HPDE6-E6E7 (cell line): Measurements from ENCODE around the gene KLF7.

Experiments used
- DNase-seq: peaks from one replicate; pipeline ENCODE4 v3.0.0; 2011; ENCODE audit warnings: missing footprints; ENCODE audit errors: extremely low spot score

The KLF7 gene

GRCh38 chr2:207126724-207127308, 38.9 kb downstream of the KLF7 start:
- no peak for DNase-seq

DNA sequence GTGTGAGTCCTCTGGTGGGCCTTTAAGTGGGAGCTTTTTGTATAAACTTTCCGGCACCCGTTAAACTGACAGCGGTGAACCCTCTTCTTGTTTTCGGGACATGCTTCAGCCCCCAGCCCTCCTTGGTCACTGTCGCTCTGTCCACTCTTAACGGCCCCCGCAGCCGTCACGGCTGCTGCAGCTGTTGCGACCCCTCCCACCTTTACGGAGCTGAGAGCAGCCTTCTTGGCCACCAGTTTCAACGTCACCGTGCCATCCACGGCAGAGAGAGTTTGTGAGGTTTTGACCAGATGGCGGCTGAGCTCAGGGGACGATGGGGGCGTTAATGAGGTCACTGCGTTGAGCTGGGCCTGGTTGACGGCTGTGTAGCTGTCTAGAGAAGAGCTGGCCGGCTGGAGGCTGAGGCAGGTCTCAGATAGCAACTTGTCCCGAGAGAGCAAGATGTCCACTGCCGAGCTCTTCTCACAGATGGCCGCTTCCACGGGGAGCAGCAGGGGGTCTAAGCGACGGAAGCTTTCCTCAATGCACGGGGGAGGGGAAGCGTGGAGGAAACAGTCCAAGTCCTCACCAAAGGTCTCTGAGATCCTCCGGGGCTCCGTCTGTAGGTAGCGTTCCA, 41.9 kb downstream of the KLF7 start:
- no peak for DNase-seq

- DNase-seq, result no peak
Measured at GRCh38 chr2:207123335-207123744, 42.4 kb downstream of the KLF7 start.

GRCh38 chr2:207122651-207123334, 43.0 kb downstream of the KLF7 start:
- DNase-seq, result no peak

DNA sequence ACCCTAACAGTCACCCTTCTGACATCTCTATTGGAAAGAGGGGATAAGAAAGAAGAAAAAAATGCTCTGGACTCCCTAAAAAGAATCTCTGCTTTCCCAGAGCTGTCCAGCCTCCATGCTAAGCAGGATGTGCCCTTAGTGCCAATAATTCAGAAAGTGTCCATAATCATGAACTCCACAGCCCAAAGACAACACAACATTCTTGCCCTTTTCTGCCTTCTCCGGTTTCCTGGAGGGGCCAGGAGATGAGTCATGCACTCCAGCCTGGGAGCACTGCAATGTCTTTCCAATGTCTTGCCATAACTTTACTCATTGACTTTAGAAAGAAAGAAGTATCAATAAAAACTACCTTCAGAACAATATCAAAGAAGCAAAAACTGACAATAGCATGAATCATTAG, 44.0 kb downstream of the KLF7 start:
- peak; percentile 22 for DNase-seq

DNA sequence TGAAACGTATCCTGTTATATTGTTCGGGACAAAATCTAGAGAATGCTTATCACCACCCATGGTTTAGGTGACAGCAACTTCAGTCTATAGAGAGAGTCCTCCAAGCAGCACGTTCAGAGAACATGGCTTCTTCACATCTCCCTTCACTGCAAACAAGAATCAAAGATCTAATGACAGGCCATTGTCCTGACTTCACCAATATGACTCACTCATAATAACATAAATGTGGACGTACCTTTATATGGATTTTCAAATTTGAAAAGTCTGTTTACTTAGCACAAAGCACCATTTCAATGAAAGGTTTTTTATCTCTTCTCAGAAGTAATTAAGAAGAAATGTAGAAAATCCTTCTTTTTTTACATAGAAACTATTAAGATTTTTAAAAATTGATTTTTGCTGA, 46.7 kb downstream of the KLF7 start:
- DNase-seq, result no peak

DNA sequence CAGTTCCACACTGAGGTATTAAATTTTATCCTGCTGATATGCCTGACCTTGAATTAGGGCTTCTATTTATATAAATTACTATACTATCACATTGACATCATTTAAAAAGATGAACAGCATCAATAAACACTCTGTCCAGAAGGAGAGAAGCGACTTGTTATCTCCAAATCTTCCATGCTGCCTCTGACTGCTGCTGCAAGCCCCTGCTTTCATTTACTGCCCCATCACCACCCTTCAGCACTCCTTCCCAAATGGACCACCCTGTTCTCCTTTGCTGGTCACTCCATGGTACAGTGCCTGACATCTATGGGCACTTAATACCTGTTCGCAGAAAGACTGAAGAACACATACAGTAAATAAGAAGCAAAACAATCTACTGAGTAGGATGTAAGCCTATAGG, 48.1 kb downstream of the KLF7 start:
- DNase-seq, result no peak

DNA sequence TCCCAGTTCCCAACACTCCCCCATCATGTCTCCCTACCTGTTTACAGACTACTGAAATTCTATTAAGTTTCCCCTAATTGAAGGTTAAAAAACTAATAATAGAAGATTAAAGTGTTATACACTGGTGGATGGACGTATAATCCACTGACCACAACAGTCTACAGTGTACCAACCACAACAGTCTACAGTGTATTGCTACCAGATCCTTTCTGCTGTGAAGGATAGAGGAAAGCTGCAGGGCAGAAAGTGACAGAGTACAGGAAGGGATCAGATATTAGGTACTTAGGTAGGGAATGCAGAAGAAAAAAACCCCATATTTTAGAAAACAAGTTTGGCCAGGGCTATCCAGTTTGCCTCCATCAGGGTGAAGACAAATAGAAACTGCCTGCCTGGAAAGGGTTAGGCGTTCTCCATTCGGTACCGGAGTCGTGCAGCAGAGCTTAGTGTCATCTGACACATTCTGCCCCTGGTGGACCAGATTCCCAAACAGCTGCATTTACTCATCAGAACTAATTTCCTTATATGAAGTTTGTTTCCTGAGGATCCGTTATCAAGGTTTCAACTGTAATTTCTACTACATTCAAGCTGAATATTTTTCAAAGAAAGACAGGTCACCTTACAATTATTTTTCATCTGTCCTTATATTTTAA, 49.9 kb downstream of the KLF7 start:
- DNase-seq, result no peak

GRCh38 chr2:207113414-207113813, 52.3 kb downstream of the KLF7 start:
- no peak for DNase-seq

GRCh38 chr2:207112785-207113184, 53.0 kb downstream of the KLF7 start:
- DNase-seq, result no peak

DNA sequence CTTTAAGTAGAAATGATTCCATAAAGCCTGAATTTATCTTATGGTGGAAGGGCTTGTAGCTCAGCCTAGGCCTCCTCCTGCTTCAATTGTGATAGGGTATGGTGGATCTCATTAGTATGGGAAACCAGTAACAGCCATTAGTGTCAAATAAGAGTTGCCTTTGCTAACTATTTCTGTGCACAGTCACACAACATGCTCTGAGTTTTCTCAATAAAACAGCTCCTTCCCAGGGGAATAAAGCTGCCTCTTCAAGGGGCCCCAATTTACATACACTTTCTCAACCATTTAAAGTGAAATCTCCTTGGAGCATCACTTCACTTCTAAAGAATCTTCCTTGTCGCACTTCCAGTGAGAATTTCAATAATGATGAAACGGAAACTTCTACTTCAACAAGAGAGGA, 53.4 kb downstream of the KLF7 start:
- no peak for DNase-seq

- no peak for DNase-seq
Measured at GRCh38 chr2:207111757-207112156, 54.0 kb downstream of the KLF7 start.

- DNase-seq, result no peak
Measured at GRCh38 chr2:207110715-207111114, 55.0 kb downstream of the KLF7 start.

DNA sequence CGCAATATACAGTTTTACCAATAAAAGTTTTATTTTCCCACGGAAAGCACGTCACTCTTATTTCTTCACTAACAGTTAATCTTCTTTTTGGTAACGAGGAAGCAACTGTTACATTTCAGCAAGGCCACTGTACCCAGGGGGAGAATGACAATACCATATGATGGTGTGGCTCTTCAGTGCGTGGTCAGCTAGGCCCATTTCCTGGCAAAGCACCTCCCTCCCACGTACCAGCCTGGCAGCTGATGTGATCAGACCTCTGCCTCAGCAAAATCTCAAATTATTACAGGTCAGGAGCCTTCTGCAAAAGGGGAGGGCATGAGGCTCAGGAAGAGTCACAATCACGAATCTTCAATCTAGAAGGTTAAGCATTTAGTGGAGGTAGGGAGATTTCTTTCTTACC, 55.4 kb downstream of the KLF7 start:
- DNase-seq, result no peak

DNA sequence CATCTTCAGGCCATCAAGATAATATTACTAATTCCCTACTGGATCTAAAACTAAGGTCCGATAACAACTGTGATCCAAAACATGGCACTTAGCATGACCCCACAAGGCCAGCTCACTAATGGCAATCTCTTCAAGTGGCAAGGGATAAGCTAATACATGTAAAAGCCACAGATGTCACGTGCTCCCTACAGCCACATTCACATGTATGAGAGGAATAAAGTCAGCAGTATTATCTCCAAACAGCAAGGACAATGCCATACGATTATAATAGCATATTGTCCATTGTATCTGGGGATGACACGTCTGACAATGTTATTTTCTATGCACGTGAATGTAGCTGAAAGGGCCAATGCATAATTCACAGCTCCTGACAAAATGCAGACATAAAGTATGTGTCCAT, 56.0 kb downstream of the KLF7 start:
- no peak for DNase-seq

DNA sequence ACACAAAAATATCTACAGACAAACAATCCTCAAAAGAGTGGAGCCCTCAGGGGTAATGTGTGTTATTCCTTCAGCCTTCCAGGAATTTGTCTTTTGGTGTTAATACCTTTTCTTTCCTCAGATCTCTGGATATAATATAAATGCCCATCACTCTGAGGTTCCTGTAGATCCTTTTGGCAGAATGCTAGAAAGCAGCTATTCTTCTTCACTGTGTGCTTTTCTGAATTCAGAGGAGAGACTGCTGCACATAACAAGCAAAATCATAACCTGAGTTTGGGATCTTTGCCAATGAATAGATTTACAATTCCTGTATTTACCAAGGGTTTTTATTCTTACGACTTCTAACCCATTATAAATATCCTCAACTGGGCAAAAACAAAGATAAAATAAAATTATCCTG, 57.3 kb downstream of the KLF7 start:
- no peak for DNase-seq

DNA sequence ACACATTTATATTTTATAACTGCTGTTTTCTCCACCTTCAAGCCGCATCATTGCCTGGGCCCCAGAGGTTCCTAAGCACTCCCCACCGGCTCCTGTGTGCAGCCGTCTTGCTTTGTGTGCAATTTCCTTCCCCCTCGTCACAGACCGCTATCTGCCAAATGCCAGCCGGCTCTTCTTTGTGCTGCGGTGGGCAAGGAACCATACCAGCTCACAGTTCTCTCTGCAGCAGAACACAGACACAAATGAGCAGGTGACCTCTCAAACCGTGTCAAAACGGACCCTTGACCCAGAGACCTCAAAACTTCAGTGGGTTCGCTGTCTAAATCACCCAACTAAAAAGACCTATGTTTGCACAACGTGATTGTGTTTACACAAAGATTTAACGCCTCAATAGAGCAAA, 58.2 kb downstream of the KLF7 start:
- no peak for DNase-seq

GRCh38 chr2:207107131-207107530, 58.6 kb downstream of the KLF7 start:
- DNase-seq, result no peak

DNA sequence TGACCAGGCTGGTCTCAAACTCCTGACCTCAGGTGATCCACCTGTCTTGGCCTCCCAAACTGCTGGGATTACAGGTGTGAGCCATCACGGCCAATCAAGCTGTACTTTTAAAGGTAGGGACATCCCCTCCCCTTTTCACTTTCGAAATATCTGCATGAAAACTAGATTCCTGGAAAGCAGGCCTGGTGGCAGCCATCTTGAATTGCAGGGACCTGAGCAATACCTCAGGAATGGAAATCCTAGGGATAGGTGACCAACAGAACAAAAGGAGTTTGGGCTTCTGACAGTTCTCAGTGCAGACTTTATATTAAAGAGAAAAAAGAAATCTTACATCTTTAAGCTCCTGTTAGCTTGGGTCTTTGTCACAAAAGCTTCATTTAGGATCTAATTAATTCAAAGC, 62.6 kb downstream of the KLF7 start:
- DNase-seq, result no peak

DNA sequence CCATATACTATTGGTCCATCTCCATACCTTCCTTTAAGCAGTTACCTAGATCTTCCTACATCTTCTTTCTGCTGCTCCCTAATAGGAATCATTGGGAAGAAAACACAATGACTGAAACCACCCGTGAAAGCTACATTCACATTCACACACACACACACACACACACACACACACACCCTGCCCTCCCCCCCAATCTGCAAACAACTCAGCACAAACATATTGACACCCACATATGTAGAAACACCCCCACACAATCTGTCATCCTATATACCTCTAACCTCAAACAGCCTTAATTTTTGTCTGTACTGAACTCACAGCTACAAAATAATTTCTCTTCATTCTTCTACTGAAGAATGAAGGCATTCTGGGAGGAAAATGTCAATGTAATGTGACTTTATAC, 63.8 kb downstream of the KLF7 start:
- DNase-seq, result no peak

- DNase-seq, result no peak
Measured at GRCh38 chr2:207097278-207097677, 68.5 kb downstream of the KLF7 start.

GRCh38 chr2:207095963-207096362, 69.8 kb downstream of the KLF7 start:
- no peak for DNase-seq

DNA sequence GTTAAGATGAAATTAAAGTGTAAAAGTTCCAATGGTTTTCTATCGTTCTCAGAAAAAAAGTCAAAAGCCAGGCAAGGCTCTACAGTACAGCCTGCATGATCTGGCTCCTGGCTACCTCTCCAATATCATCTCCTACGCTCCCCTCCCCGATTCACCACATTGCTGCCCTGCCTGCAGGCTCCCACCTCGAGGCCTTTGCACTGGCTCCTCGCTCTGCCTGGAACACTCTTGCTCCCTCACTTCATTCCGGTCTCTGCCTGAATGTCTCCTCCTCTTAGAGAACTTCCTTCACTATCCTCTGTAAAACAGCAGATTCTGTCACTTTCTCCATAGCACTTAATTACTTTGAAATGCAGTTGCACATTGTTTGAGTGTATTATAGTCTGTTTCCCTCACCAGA, 72.5 kb downstream of the KLF7 start:
- DNase-seq, result no peak
